ENCODE results near the gene FRMD4A.

DNA sequence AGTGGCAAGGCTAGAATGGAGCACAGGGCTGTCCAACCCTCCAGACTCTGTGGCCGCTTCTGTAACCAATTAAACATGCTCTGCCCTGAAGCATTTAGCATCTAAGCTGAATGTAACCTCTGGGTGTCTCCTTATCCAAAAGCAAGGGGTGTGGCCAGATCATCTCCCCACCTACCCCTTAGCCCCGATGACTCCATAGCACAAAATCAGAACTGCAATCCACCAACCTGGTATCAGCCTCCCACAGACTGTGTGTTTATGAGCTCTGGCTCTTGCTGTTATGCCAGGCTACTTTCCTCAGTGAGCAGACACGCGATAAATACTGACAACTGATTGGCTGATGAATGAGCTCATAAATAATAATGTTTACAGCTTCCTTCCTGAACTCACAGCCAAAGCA lies 3.2 kb downstream of the FRMD4A start:
- TF ChIP-seq, protein P1, sequence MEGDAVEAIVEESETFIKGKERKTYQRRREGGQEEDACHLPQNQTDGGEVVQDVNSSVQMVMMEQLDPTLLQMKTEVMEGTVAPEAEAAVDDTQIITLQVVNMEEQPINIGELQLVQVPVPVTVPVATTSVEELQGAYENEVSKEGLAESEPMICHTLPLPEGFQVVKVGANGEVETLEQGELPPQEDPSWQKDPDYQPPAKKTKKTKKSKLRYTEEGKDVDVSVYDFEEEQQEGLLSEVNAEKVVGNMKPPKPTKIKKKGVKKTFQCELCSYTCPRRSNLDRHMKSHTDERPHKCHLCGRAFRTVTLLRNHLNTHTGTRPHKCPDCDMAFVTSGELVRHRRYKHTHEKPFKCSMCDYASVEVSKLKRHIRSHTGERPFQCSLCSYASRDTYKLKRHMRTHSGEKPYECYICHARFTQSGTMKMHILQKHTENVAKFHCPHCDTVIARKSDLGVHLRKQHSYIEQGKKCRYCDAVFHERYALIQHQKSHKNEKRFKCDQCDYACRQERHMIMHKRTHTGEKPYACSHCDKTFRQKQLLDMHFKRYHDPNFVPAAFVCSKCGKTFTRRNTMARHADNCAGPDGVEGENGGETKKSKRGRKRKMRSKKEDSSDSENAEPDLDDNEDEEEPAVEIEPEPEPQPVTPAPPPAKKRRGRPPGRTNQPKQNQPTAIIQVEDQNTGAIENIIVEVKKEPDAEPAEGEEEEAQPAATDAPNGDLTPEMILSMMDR (IDR thresholded peaks at IDR 0.05): no peak
- TF ChIP-seq EP300 (IDR thresholded peaks at IDR 0.05): no peak
- no peak for TF ChIP-seq POLR2A (IDR thresholded peaks at IDR 0.05)
